ENCODE measurements around the gene INPP4A. TPM values are rescaled to one million over a fixed set of nuclear protein-coding genes. Genes with fewer than 3 reads are reported as not detected.

Gene INPP4A
- total RNA-seq, 4 donors from 2014 or later = 22.8 to 35.8 (median 25.4) TPM

- no peak for DNase-seq
- Histone ChIP-seq H3K9me3 (no peaks in the 10 kb centered on the region), H3K4me3 (no peak overlapping the region), H3K36me3 (peaks cover 0 to 9% (median 0%) of the 10 kb centered on the region in 4 donors), H3K4me1 (no peaks in the 10 kb centered on the region), H3K27ac (no peak overlapping the region), H3K27me3 (no peaks in the 10 kb centered on the region)
- TF ChIP-seq CTCF (IDR thresholded peaks at IDR 0.05) = no peak
- TF ChIP-seq EP300 (IDR thresholded peaks at IDR 0.05; ENCODE audit: low read depth) = no peak
- no peak for TF ChIP-seq POLR2AphosphoS5 (IDR thresholded peaks at IDR 0.05)
- no peak for TF ChIP-seq POLR2A (IDR thresholded peaks at IDR 0.05)
- intact Hi-C loops (cut with DNase I; ENCODE audit: low total_unique reads) (no loop called here), in situ Hi-C loops (cut with MboI; ENCODE audit: low pct_ligation_motif_present in 1 of 4, low pct_unique_long_range_greater_than_20kb in 1 of 4, low sequenced_read_pairs in 3 of 4) (loop anchor here in 1 of 4 donors (25.0 kb wide), 1 partner anchor 165 kb away; no protein-coding TSS in a partner anchor)
- 78 to 100% methylated on average over 1 to 10 of the region's 10 CpGs for WGBS, 2 donors (ENCODE audit: low coverage in 1 of 2)
Measured at GRCh38 chr2:98577313-98577712, 132.7 kb downstream of the INPP4A start.

DNA sequence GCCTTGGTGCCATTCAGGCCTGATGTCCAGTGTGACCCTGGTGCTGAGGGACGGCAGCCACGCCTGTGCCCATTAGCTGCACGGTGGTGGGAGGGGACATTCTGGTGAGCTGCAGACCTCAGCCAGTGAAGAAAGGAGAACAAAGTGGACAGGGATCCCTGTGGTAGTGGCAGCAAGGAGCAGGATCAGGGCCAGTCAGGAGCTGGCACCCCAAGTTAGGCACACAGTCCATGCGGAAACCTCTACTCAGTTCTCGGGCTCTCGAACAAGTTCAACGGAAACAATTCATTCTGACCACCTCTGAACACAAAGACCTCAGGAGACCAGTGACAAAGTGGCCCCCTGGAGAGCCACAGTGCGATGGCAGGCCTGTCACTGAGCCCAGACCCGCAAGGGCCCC, 133.6 kb downstream of the INPP4A start:
- Histone ChIP-seq H3K4me1 (no peaks in the 10 kb centered on the region), H3K9me3 (no peaks in the 10 kb centered on the region), H3K27ac (no peak overlapping the region), H3K27me3 (no peaks in the 10 kb centered on the region), H3K4me3 (no peak overlapping the region), H3K36me3 (peaks cover 0 to 8% (median 0%) of the 10 kb centered on the region in 4 donors)
- TF ChIP-seq POLR2AphosphoS5 (IDR thresholded peaks at IDR 0.05) = no peak
- WGBS, 2 donors (ENCODE audit: low coverage in 1 of 2) = 92% methylated on average over 9 of the region's 9 CpGs; no CpG with 5 or more reads in 1 of the 2 donors
- DNase-seq = no peak
- intact Hi-C loops (cut with DNase I; ENCODE audit: low total_unique reads) (no loop called here), in situ Hi-C loops (cut with MboI; ENCODE audit: low pct_ligation_motif_present in 1 of 4, low pct_unique_long_range_greater_than_20kb in 1 of 4, low sequenced_read_pairs in 3 of 4) (loop anchor here in 1 of 4 donors (25.0 kb wide), 1 partner anchor 166 kb away; no protein-coding TSS in a partner anchor)

DNA sequence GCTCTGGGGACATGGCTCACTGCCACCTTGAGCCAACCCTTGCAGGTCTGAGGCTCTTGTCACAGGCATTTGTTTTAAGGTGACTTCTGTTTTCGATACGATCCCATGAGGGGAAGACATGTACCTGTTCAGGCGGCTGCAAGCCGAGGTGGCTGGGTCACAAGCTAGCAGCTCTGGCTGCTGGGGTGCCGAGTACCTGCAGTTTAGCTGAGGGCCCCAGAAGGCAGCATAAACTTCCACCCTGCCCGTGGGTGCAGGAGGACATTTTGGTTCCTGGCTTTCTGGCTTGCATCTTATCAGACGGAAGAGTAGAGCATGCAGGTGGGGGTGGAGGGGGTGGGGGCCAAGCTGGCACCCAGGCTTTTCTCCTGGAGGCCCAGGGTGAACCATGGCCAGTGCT, 135.3 kb downstream of the INPP4A start:
- H3K9me3 ChIP-seq = no peaks in the 10 kb centered on the region
- no peak for DNase-seq
- H3K36me3 ChIP-seq = peaks cover 0 to 6% (median 0%) of the 10 kb centered on the region in 4 donors
- intact Hi-C loops (cut with DNase I; ENCODE audit: low total_unique reads) = no loop called here
- no peak overlapping the region for H3K4me3 ChIP-seq
- in situ Hi-C loops (cut with MboI; ENCODE audit: low pct_ligation_motif_present in 1 of 4, low pct_unique_long_range_greater_than_20kb in 1 of 4, low sequenced_read_pairs in 3 of 4) = loop anchor here in 1 of 4 donors (25.0 kb wide), 1 partner anchor 168 kb away; no protein-coding TSS in a partner anchor
- H3K4me1 ChIP-seq = peaks cover 0 to 14% (median 9%) of the 10 kb centered on the region in 4 donors
- TF ChIP-seq CTCF (IDR thresholded peaks at IDR 0.05) = no peak
- no peak for TF ChIP-seq POLR2AphosphoS5 (IDR thresholded peaks at IDR 0.05)
- no peak for TF ChIP-seq POLR2A (IDR thresholded peaks at IDR 0.05)
- no peak for TF ChIP-seq EP300 (IDR thresholded peaks at IDR 0.05; ENCODE audit: low read depth)
- WGBS, 2 donors (ENCODE audit: low coverage in 1 of 2) = 97% methylated on average over 6 of the region's 7 CpGs; no CpG with 5 or more reads in 1 of the 2 donors
- H3K27me3 ChIP-seq = no peaks in the 10 kb centered on the region
- H3K27ac ChIP-seq = no peak overlapping the region

GRCh38 chr2:98580656-98581284, 136.1 kb downstream of the INPP4A start:
- 88 to 100% methylated on average over 2 to 10 of the region's 10 CpGs for WGBS, 2 donors (ENCODE audit: low coverage in 1 of 2)
- TF ChIP-seq POLR2A (IDR thresholded peaks at IDR 0.05) (no peak), CTCF (IDR thresholded peaks at IDR 0.05) (no peak), EP300 (IDR thresholded peaks at IDR 0.05; ENCODE audit: low read depth) (no peak), POLR2AphosphoS5 (IDR thresholded peaks at IDR 0.05) (no peak)
- H3K9me3 ChIP-seq = no peaks in the 10 kb centered on the region
- H3K4me1 ChIP-seq = peaks cover 0 to 14% (median 9%) of the 10 kb centered on the region in 4 donors
- intact Hi-C loops (cut with DNase I; ENCODE audit: low total_unique reads) = no loop called here
- H3K27ac ChIP-seq = no peak overlapping the region
- in situ Hi-C loops (cut with MboI; ENCODE audit: low pct_ligation_motif_present in 1 of 4, low pct_unique_long_range_greater_than_20kb in 1 of 4, low sequenced_read_pairs in 3 of 4) = loop anchor here in 1 of 4 donors (25.0 kb wide), 1 partner anchor 168 kb away; no protein-coding TSS in a partner anchor
- no peak overlapping the region for H3K4me3 ChIP-seq
- H3K36me3 ChIP-seq = peaks cover 0 to 6% (median 0%) of the 10 kb centered on the region in 4 donors
- DNase-seq = no peak
- H3K27me3 ChIP-seq = no peaks in the 10 kb centered on the region
